Smooth muscle cell (in vitro differentiated cells): ENCODE data around the gene OTOF. TPM values are rescaled to one million over a fixed set of nuclear protein-coding genes. Genes with fewer than 3 reads are reported as not detected.

ENCODE experiments used
- DNase-seq: peaks from one replicate; lab custom pipeline; 2025; ENCODE audit not compliant: unreplicated experiment; lab: John Stamatoyannopoulos, UW
- H2AFZ ChIP-seq: fragments of 200-600 bp; sonication (generic); 2 replicates; pipeline ENCODE4 v1.6.0; 2016; ENCODE audit warnings: antibody characterized with exemption, low read depth, mild to moderate bottlenecking
- H3F3A ChIP-seq: fragments of 200-600 bp; sonication (generic); 2 replicates; pipeline ENCODE4 v1.6.0; 2017; ENCODE audit warnings: antibody characterized with exemption, low read depth
- H3K27ac ChIP-seq: fragments of 200-600 bp; sonication (generic); 2 replicates; pipeline ENCODE4 v1.5.1; 2016; ENCODE audit warnings: low read depth, mild to moderate bottlenecking
- H3K27me3 ChIP-seq: fragments of 200-600 bp; sonication (generic); 2 replicates; pipeline ENCODE4 v1.6.1; 2016; ENCODE audit warnings: low read depth, mild to moderate bottlenecking
- H3K36me3 ChIP-seq: fragments of 200-600 bp; sonication (generic); 2 replicates; pipeline ENCODE4 v1.5.1; 2016; ENCODE audit warnings: low read depth
- H3K4me1 ChIP-seq: fragments of 200-600 bp; sonication (generic); 2 replicates; pipeline ENCODE4 v1.5.1; 2016; ENCODE audit warnings: low read depth
- H3K4me2 ChIP-seq: fragments of 200-600 bp; sonication (generic); 2 replicates; pipeline ENCODE4 v1.6.0; 2016; ENCODE audit warnings: mild to moderate bottlenecking
- H3K4me3 ChIP-seq: fragments of 200-600 bp; sonication (generic); 2 replicates; pipeline ENCODE4 v1.5.1; 2016; ENCODE audit warnings: mild to moderate bottlenecking
- H3K79me2 ChIP-seq: fragments of 200-600 bp; sonication (generic); 2 replicates; pipeline ENCODE4 v1.6.0; 2016; ENCODE audit warnings: low read depth, mild to moderate bottlenecking
- H3K9ac ChIP-seq: fragments of 200-600 bp; sonication (generic); 2 replicates; pipeline ENCODE4 v1.6.0; 2016; ENCODE audit warnings: low read depth
- H3K9me3 ChIP-seq: fragments of 200-600 bp; sonication (generic); replicated peaks from 2 replicates; pipeline ENCODE4 v1.5.1; 2016; ENCODE audit warnings: low read depth
- H4K20me1 ChIP-seq: fragments of 200-600 bp; sonication (generic); 2 replicates; pipeline ENCODE4 v1.6.0; 2016; ENCODE audit warnings: low read depth
- WGBS: methylation state at CpG from one replicate; pipeline ENCODE4 v1.1.7; 2016; ENCODE audit warnings: low lambda C conversion rate; 5-methylcytosine and 5-hydroxymethylcytosine counted together
- polyA plus RNA-seq: library from polyadenylated mRNA; unstranded; fragments of >200 nt; fragmentation: Nextera tagmentation; extraction: Ambion mirVana; gene quantifications from 2 replicates; pipeline ENCODE4 v1.2.1, GENCODE V29; 2016
- total RNA-seq: library from RNA; depleted of rRNA; stranded (reverse); fragments of >200 nt; gene quantifications from 2 replicates; pipeline ENCODE4 v1.2.3, GENCODE V29; 2014
- TF ChIP-seq, protein P1 (sequence below): fragments of 200-600 bp; sonication (generic); IDR thresholded peaks from 2 replicates; pipeline ENCODE4 v1.5.1; 2017; ENCODE audit warnings: borderline replicate concordance, mild to moderate bottlenecking, antibody characterized with exemption; ENCODE audit not compliant: insufficient read depth, poor library complexity, severe bottlenecking

Gene OTOF
- total and polyA plus RNA-seq, 2 experiments from 2014 or later: 0.05 TPM; not detected in 1

DNA sequence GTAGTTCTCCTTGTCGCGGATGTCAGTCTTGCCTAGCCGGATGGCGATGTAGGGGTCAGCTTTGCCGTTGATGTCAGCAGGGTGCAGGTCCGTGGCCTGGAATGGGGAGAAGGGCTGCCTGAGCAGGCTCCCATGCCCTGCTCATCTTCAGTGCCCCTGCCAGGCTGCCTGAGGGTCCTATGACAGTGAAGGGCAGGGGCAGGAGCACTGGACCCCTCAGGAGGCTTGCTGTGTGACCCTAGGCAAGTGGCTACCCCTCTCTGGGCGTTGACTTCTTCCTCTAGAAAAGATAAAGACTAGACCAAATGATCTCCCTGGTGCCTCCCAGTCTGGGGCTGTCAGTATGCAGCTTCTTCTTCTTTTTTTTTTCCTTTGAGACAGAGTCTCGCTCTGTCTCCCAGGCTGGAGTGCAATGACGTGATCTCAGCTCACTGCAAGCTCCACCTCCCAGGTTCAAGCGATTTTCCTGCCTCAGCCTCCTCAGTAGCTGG is 11.9 kb downstream of the OTOF start:
- Histone ChIP-seq H3F3A (no peaks in the 10 kb centered on the region), H3K4me3 (no peak overlapping the region), H3K36me3 (no peaks in the 10 kb centered on the region), H3K9ac (no peak overlapping the region), H3K27ac (no peak overlapping the region), H3K27me3 (no peaks in the 10 kb centered on the region), H4K20me1 (no peaks in the 10 kb centered on the region), H2AFZ (no peak overlapping the region), H3K4me2 (no peak overlapping the region), H3K9me3 (no peaks in the 10 kb centered on the region), H3K4me1 (no peaks in the 10 kb centered on the region), H3K79me2 (no peaks in the 10 kb centered on the region)
- WGBS: 88% methylated on average over 10 of the region's 10 CpGs
- DNase-seq: no peak
- TF ChIP-seq, protein P1, sequence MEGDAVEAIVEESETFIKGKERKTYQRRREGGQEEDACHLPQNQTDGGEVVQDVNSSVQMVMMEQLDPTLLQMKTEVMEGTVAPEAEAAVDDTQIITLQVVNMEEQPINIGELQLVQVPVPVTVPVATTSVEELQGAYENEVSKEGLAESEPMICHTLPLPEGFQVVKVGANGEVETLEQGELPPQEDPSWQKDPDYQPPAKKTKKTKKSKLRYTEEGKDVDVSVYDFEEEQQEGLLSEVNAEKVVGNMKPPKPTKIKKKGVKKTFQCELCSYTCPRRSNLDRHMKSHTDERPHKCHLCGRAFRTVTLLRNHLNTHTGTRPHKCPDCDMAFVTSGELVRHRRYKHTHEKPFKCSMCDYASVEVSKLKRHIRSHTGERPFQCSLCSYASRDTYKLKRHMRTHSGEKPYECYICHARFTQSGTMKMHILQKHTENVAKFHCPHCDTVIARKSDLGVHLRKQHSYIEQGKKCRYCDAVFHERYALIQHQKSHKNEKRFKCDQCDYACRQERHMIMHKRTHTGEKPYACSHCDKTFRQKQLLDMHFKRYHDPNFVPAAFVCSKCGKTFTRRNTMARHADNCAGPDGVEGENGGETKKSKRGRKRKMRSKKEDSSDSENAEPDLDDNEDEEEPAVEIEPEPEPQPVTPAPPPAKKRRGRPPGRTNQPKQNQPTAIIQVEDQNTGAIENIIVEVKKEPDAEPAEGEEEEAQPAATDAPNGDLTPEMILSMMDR: no peak

DNA sequence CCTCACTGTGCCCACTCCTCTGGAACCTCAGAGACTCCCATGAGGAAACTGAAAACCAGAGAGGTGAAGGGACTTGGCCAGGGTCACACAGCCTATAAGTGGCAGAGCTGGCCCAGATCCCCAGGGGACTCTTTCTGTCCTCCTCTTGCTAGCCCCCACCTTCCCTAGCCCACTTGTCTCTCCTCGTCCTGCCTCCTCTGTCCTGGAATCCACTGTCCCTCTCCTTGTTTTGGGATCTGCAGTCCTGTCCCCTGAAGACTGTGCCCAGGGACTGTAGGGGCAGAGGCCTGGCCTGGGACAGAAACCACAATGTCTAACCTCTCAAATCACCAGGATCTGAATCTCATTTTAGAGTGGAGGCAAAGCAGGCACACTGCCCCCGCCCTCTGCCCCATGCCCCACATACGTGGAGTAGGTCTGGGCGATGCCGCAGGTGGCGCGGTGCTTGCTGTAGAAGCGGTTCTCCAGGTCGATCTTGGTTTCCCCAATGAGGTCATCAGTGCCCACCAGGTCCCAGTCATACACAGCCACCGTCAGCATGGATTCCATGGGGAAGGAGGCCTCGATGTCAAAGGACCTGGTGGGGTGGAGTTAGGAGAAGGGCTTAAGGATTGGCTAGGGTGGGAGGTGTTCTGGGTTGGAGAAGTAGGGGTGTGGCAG is 12.5 kb downstream of the OTOF start:
- TF ChIP-seq, protein P1: no peak

DNA sequence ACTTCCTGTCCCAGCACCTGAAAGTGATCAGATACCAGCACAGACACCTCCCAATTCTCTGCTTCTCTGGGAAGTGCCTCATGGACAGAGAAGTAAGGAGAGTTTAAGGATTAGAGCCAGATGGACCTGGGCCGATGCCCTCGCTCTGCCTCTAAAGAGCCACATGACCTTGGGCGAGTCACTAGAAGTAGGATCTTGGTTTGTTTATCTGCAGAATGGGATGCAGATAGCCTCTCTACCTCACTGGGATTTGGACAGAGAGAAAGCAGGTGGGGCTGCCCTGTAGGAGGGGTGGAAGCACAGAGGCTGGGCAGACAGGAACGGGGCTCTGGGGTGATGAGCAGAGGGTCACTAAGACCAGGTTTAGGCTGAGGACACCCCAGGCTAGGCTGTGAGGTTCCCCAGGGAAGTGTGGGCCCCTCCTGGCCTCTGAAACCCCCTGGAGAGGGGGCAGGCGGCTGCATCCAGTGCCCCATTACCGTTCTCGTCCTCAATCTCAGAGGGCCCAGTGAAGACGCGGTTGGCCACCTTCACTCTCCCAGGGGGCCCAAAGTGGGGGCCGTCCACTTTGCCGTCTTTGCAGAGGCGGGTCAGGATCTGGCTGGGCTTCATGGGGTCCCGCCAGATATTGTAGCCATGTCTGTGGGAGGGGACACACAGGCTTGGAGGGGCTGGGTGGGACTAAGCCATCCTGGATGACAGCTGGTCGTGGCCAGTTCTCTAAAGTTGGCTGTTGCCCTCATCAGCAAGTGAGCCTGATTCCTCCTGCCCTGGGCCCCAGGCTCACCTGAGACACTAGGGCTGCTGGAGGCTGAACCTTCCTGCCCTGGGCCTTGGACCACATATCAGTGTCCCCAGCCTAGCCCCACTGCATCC is 13.3 kb downstream of the OTOF start:
- H3K4me1 ChIP-seq: no peaks in the 10 kb centered on the region
- H3F3A ChIP-seq: no peaks in the 10 kb centered on the region
- H3K9me3 ChIP-seq: no peaks in the 10 kb centered on the region
- H3K36me3 ChIP-seq: no peaks in the 10 kb centered on the region
- no peaks in the 10 kb centered on the region for H3K79me2 ChIP-seq
- WGBS: 95% methylated on average over 14 of the region's 14 CpGs
- H2AFZ ChIP-seq: no peak overlapping the region
- no peak overlapping the region for H3K9ac ChIP-seq
- H3K27ac ChIP-seq: no peak overlapping the region
- no peaks in the 10 kb centered on the region for H4K20me1 ChIP-seq
- no peak overlapping the region for H3K4me2 ChIP-seq
- TF ChIP-seq, protein P1: no peak
- no peak overlapping the region for H3K4me3 ChIP-seq
- DNase-seq: no peak
- no peaks in the 10 kb centered on the region for H3K27me3 ChIP-seq

More for the DNA sequence above, 12.5 kb downstream of the OTOF start:
- Histone ChIP-seq H3K4me1 (no peaks in the 10 kb centered on the region), H3K27me3 (no peaks in the 10 kb centered on the region), H3K9ac (no peak overlapping the region), H4K20me1 (no peaks in the 10 kb centered on the region), H3K27ac (no peak overlapping the region), H3K9me3 (no peaks in the 10 kb centered on the region), H3K4me3 (no peak overlapping the region), H3K79me2 (no peaks in the 10 kb centered on the region), H3F3A (no peaks in the 10 kb centered on the region), H2AFZ (no peak overlapping the region), H3K36me3 (no peaks in the 10 kb centered on the region), H3K4me2 (no peak overlapping the region)
- no peak for DNase-seq
- WGBS: 92% methylated on average over 11 of the region's 11 CpGs
